H1 (cell line): ENCODE data around the gene RAB3C. TPM values are rescaled to one million over a fixed set of nuclear protein-coding genes. Genes with fewer than 3 reads are reported as not detected.

Source experiments
- CTCF ChIA-PET: fragments of 300-600 bp; sonication (Branson Sonifier 250); formaldehyde crosslinking; loops from one replicate; lab custom pipeline; 2021; ENCODE audit not compliant: partially characterized antibody; lab: Charles Lee
- POLR2A ChIA-PET: fragments of 300-600 bp; sonication (Branson Sonifier 250); formaldehyde crosslinking; loops from one replicate; lab custom pipeline; 2021; ENCODE audit warnings: inconsistent platforms; ENCODE audit not compliant: partially characterized antibody; lab: Charles Lee
- DNase-seq, 2 experiments: peaks; one replicate each; pipeline versions ENCODE4 v3.0.0 to v3.0.0-alpha.2; 2010 to 2022; ENCODE audit warnings: low spot score in 2 of 2, low read depth in 1 of 2, mixed read lengths in 1 of 2
- FAIRE-seq: peaks from 2 replicates; lab custom pipeline; 2011; peaks lifted over from hg19 to GRCh38; lab: Jason Lieb, UNC
- H2AFZ ChIP-seq: 2 replicates; pipeline ENCODE4 v1.8.1; 2012; ENCODE audit warnings: low read length, inconsistent platforms
- H2AK5ac ChIP-seq: 2 replicates; pipeline ENCODE4 v1.6.1; 2013; ENCODE audit warnings: low read depth, low read length
- H2BK120ac ChIP-seq: replicated peaks from 2 replicates; pipeline ENCODE3; 2013; ENCODE audit warnings: low read depth, low read length, inconsistent platforms
- H2BK12ac ChIP-seq: 2 replicates; pipeline ENCODE4 v1.6.1; 2013; ENCODE audit warnings: low read depth, low read length
- H2BK15ac ChIP-seq: 2 replicates; pipeline ENCODE4 v1.6.1; 2013; ENCODE audit warnings: low read length
- H2BK20ac ChIP-seq: 2 replicates; pipeline ENCODE4 v1.6.1; 2013; ENCODE audit warnings: low read length
- H2BK5ac ChIP-seq: 2 replicates; pipeline ENCODE4 v1.6.1; 2013; ENCODE audit warnings: low read depth, low read length
- H3K14ac ChIP-seq: 2 replicates; pipeline ENCODE4 v1.6.1; 2013; ENCODE audit warnings: inconsistent platforms; ENCODE audit not compliant: insufficient read length
- H3K18ac ChIP-seq: 2 replicates; pipeline ENCODE4 v1.6.1; 2013; ENCODE audit warnings: low read length; ENCODE audit errors: extremely low read depth
- H3K23ac ChIP-seq: 2 replicates; pipeline ENCODE4 v1.6.1; 2013; ENCODE audit warnings: inconsistent platforms; ENCODE audit not compliant: insufficient read length
- H3K23me2 ChIP-seq: 2 replicates; pipeline ENCODE4 v1.6.1; 2013; ENCODE audit warnings: low read depth, low read length
- H3K27ac ChIP-seq: 2 replicates; pipeline ENCODE4 v1.6.1; 2011; ENCODE audit warnings: low read depth, low read length, inconsistent platforms
- H3K27me3 ChIP-seq, 4 experiments: replicated peaks in 1 of 4; 1 replicate in 1 of 4; 2 replicates in 3 of 4; pipeline versions ENCODE4 v1.6.1 to v1.8.1; 2011 to 2013; ENCODE audit warnings: low read length in 3 of 4, mild to moderate bottlenecking in 3 of 4, inconsistent platforms in 2 of 4, mixed read lengths in 2 of 4, moderate library complexity in 1 of 4; ENCODE audit not compliant: control insufficient read depth in 3 of 4, insufficient read depth in 3 of 4; ENCODE audit errors: extremely low read depth in 1 of 4
- H3K36me3 ChIP-seq, 4 experiments: 2 replicates each; pipeline versions ENCODE4 v1.6.1 to v1.8.1; 2011 to 2013; ENCODE audit warnings: mild to moderate bottlenecking in 4 of 4, low read length in 3 of 4, moderate library complexity in 2 of 4, control low read depth in 1 of 4, inconsistent platforms in 1 of 4; ENCODE audit not compliant: insufficient read depth in 4 of 4, control insufficient read depth in 2 of 4
- H3K4ac ChIP-seq: replicated peaks from 2 replicates; pipeline ENCODE3; 2013; ENCODE audit warnings: low read length, low read depth, mixed read lengths, inconsistent platforms; ENCODE audit not compliant: insufficient read length
- H3K4me1 ChIP-seq, 4 experiments: replicated peaks in 1 of 4; 1 replicate in 1 of 4; 2 replicates in 3 of 4; pipeline versions ENCODE4 v1.6.1 to v1.8.1; 2011 to 2013; ENCODE audit warnings: low read length in 3 of 4, inconsistent platforms in 2 of 4, mixed read lengths in 1 of 4; ENCODE audit not compliant: insufficient read depth in 4 of 4, control insufficient read depth in 3 of 4
- H3K4me2 ChIP-seq, 2 experiments: 2 replicates each; pipeline versions ENCODE4 v1.6.1 to v1.8.1; 2011 to 2013; ENCODE audit warnings: low read depth in 2 of 2, low read length in 2 of 2, control low read depth in 1 of 2, inconsistent platforms in 1 of 2, mild to moderate bottlenecking in 1 of 2; ENCODE audit not compliant: insufficient read depth in 1 of 2
- H3K4me3 ChIP-seq, 4 experiments: fragments of 200-600, 300-600 bp in 1 of 4; sonication (generic), shearing (Covaris generic), sonication (Bioruptor Twin) in 1 of 4; 2 replicates each; pipeline versions ENCODE4 v1.5.1 to v1.8.1; 2011 to 2016; ENCODE audit warnings: low read length in 4 of 4, low read depth in 3 of 4, control low read depth in 2 of 4, inconsistent platforms in 2 of 4, mild to moderate bottlenecking in 2 of 4, mixed read lengths in 1 of 4, moderate library complexity in 1 of 4; ENCODE audit not compliant: insufficient read depth in 2 of 4; ENCODE audit errors: extremely low read depth in 1 of 4
- H3K56ac ChIP-seq: replicated peaks from 2 replicates; pipeline ENCODE3; 2013; ENCODE audit warnings: low read depth, mild to moderate bottlenecking, mixed read lengths, low read length, inconsistent platforms; ENCODE audit not compliant: insufficient read length
- H3K79me1 ChIP-seq: 2 replicates; pipeline ENCODE4 v1.6.1; 2013; ENCODE audit warnings: low read depth, low read length, control low read depth
- H3K79me2 ChIP-seq, 2 experiments: 2 replicates each; pipeline versions ENCODE4 v1.6.1 to v1.8.1; 2012 to 2013; ENCODE audit warnings: low read length in 2 of 2, mild to moderate bottlenecking in 2 of 2, inconsistent platforms in 1 of 2; ENCODE audit not compliant: insufficient read depth in 2 of 2, control insufficient read depth in 1 of 2
- H3K9ac ChIP-seq, 4 experiments: replicated peaks in 1 of 4; 1 replicate in 1 of 4; 2 replicates in 3 of 4; pipeline versions ENCODE4 v1.6.1 to v1.8.1; 2011 to 2013; ENCODE audit warnings: low read depth in 3 of 4, low read length in 3 of 4, control low read depth in 2 of 4, mild to moderate bottlenecking in 2 of 4, moderate library complexity in 2 of 4, inconsistent platforms in 1 of 4; ENCODE audit errors: extremely low read depth in 1 of 4
- H3K9me3 ChIP-seq, 2 experiments: 2 replicates each; pipeline versions ENCODE4 v1.6.1 to v1.8.1; 2012 to 2013; ENCODE audit warnings: mild to moderate bottlenecking in 2 of 2, moderate library complexity in 2 of 2, control low read depth in 1 of 2, inconsistent platforms in 1 of 2, low read depth in 1 of 2, low read length in 1 of 2, mixed read lengths in 1 of 2; ENCODE audit not compliant: insufficient read depth in 2 of 2
- H4K20me1 ChIP-seq, 2 experiments: replicated peaks in 1 of 2; 2 replicates each; pipeline versions ENCODE3 to v1.8.1; 2011 to 2013; ENCODE audit warnings: inconsistent platforms in 2 of 2, low read length in 2 of 2, mild to moderate bottlenecking in 1 of 2; ENCODE audit not compliant: insufficient read depth in 2 of 2, control insufficient read depth in 1 of 2
- H4K5ac ChIP-seq: 2 replicates; pipeline ENCODE4 v1.6.1; 2013; ENCODE audit warnings: low read length, low read depth, mixed read lengths, inconsistent platforms; ENCODE audit not compliant: insufficient read length
- H4K8ac ChIP-seq: 2 replicates; pipeline ENCODE4 v1.8.0; 2013; ENCODE audit warnings: mild to moderate bottlenecking, moderate library complexity, low read length, inconsistent platforms; ENCODE audit not compliant: insufficient read depth; ENCODE audit errors: extremely low read depth
- H4K91ac ChIP-seq: replicated peaks from 2 replicates; pipeline ENCODE3; 2013; ENCODE audit warnings: low read length, mixed read lengths, inconsistent platforms; ENCODE audit not compliant: insufficient read length
- EP300 ChIP-seq, 2 experiments: IDR thresholded peaks; 1 replicate in 1 of 2; 2 replicates in 1 of 2; pipeline ENCODE4 v1.6.1; 2011 to 2012; ENCODE audit warnings: low read depth in 2 of 2, low read length in 2 of 2, mild to moderate bottlenecking in 2 of 2, borderline replicate concordance in 1 of 2, inconsistent platforms in 1 of 2, moderate library complexity in 1 of 2
- EZH2 ChIP-seq: fragments of 200-600 bp; sonication (generic); IDR thresholded peaks from 2 replicates; pipeline ENCODE4 v1.7.1; 2012; ENCODE audit warnings: low read depth, mild to moderate bottlenecking, moderate library complexity, low read length, inconsistent platforms; ENCODE audit not compliant: severe bottlenecking
- KDM5A ChIP-seq: fragments of 200-600 bp; IDR thresholded peaks from 2 replicates; pipeline ENCODE4 v1.7.1; 2012; ENCODE audit warnings: mild to moderate bottlenecking, low read length, inconsistent platforms, mixed read lengths
- RAD21 ChIP-seq, 2 experiments: IDR thresholded peaks in 1 of 2; conservative IDR thresholded peaks in 1 of 2; 2 replicates each; pipeline ENCODE4 v1.6.1; 2011; ENCODE audit warnings: low read depth in 2 of 2, low read length in 2 of 2, improper control_type of control experiment in 1 of 2, inconsistent platforms in 1 of 2, mild to moderate bottlenecking in 1 of 2, moderate library complexity in 1 of 2
- TBP ChIP-seq: IDR thresholded peaks from 2 replicates; pipeline ENCODE4 v1.6.1; 2011; ENCODE audit warnings: low read depth, low read length, improper control_type of control experiment
- ZNF274 ChIP-seq: IDR thresholded peaks from 2 replicates; pipeline ENCODE4 v1.7.0; 2012; ENCODE audit warnings: low read length, borderline replicate concordance; ENCODE audit errors: extremely low read depth
- WGBS, 2 experiments: shearing (Covaris generic) in 1 of 2; methylation state at CpG; one replicate each; pipeline versions ENCODE4 v1.1.6 to v1.1.7; 2013 to 2015; ENCODE audit warnings: low lambda C conversion rate in 2 of 2, mixed read lengths in 2 of 2, inconsistent platforms in 1 of 2, low coverage in 1 of 2, missing lambda C conversion rate in 1 of 2; ENCODE audit not compliant: insufficient replicate concordance in 2 of 2, insufficient coverage in 1 of 2, insufficient read length in 1 of 2; ENCODE audit errors: extremely low coverage in 1 of 2, missing lambda C conversion rate in 1 of 2; 5-methylcytosine and 5-hydroxymethylcytosine counted together
- polyA plus RNA-seq, 7 experiments: library from polyadenylated mRNA; depleted of rRNA in 3 of 7; stranded (reverse) in 5 of 7; unstranded in 2 of 7; fragments of >200 nt in 5 of 7; fragments of 200-250 nt in 2 of 7; gene quantifications; 1 replicate in 5 of 7; 2 replicates in 1 of 7; 4 replicates in 1 of 7; pipeline versions ENCODE4 v1.2.1 to v1.2.3, GENCODE V29; 2011 to 2013; ENCODE audit warnings: missing spikeins in 2 of 7, mixed read lengths in 2 of 7
- total RNA-seq: library from RNA; stranded (reverse); fragmentation: NEBNext Ultra II Directional; extraction: Animal tissue kit (Norgen Biotek cat#: 25700); gene quantifications from 2 replicates; pipeline ENCODE4 v1.2.1, GENCODE V29; 2021
- TF ChIP-seq, protein P1 (sequence below): IDR thresholded peaks from 2 replicates; pipeline ENCODE4 v1.6.1; 2012; ENCODE audit warnings: low read length, inconsistent platforms

RAB3C gene
- total and polyA plus RNA-seq, 2 of the 8 experiments (the other 6 are each of a cell fraction or from before 2014, with no cell fraction given), result 14.7 to 18.3 TPM

- Histone ChIP-seq H3K4me1 (no peaks in the 10 kb centered on the region), H3K18ac (no peak overlapping the region), H3K56ac (no peak overlapping the region), H3K27me3 (no peaks in the 10 kb centered on the region), H2BK15ac (no peak overlapping the region), H2BK12ac (no peak overlapping the region), H3K14ac (no peak overlapping the region), H4K91ac (no peak overlapping the region), H2AFZ (no peak overlapping the region), H3K27ac (no peak overlapping the region), H2BK5ac (no peak overlapping the region), H3K4me2 (no peak overlapping the region), H4K8ac (no peak overlapping the region), H2BK120ac (no peak overlapping the region), H3K9me3 (no peaks in the 10 kb centered on the region), H3K4me3 (no peak overlapping the region), H3K4ac (no peak overlapping the region), H3K79me2 (no peaks in the 10 kb centered on the region), H4K5ac (no peak overlapping the region), H3K23ac (no peak overlapping the region), H3K9ac (no peak overlapping the region), H3K79me1 (no peaks in the 10 kb centered on the region), H2AK5ac (no peak overlapping the region), H2BK20ac (no peak overlapping the region), H3K23me2 (no peaks in the 10 kb centered on the region), H3K36me3 (no peaks in the 10 kb centered on the region), H4K20me1 (no peaks in the 10 kb centered on the region)
- CTCF ChIA-PET, result interaction anchor here (0.6 to 1.7 kb wide), 4 partner anchors 9 to 29 kb away, joined by 3 to 6 read pairs (median 4); no protein-coding TSS in a partner anchor
- WGBS, 2 experiments, result 89% methylated on average over 2 of the region's 2 CpGs; no CpG with 5 or more reads in 1 of the 2 experiments
- POLR2A ChIA-PET, result no interaction called here
- no peak for DNase-seq
- TF ChIP-seq, protein P1, sequence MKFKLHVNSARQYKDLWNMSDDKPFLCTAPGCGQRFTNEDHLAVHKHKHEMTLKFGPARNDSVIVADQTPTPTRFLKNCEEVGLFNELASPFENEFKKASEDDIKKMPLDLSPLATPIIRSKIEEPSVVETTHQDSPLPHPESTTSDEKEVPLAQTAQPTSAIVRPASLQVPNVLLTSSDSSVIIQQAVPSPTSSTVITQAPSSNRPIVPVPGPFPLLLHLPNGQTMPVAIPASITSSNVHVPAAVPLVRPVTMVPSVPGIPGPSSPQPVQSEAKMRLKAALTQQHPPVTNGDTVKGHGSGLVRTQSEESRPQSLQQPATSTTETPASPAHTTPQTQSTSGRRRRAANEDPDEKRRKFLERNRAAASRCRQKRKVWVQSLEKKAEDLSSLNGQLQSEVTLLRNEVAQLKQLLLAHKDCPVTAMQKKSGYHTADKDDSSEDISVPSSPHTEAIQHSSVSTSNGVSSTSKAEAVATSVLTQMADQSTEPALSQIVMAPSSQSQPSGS, result no peak
- TF ChIP-seq EP300 (IDR thresholded peaks at IDR 0.05; ENCODE audit: borderline replicate concordance in 1 of 2, low read depth in 2 of 2, low read length in 2 of 2) (no peak), ZNF274 (no peak), RAD21 (IDR thresholded peaks at IDR 0.05 in 1 of 2, conservative IDR thresholded peaks at IDR 0.05 in 1 of 2; ENCODE audit: low read depth in 2 of 2, low read length in 2 of 2) (no peak; a peak in 1 of 4 replicates), TBP (no peak), EZH2 (no peak), KDM5A (no peak)
- peak; percentile 55 for FAIRE-seq
These were observed 319.9 kb downstream of the RAB3C start for GRCh38 chr5:58902765-58903164.
